HUES6 (cell line): ENCODE measurements around the gene AHCYL1.

Source experiments
- H3K27ac ChIP-seq: 2 replicates; pipeline ENCODE4 v1.7.0; 2013; ENCODE audit warnings: low read depth, mild to moderate bottlenecking, low read length, inconsistent platforms
- H3K27me3 ChIP-seq: 2 replicates; pipeline ENCODE4 v1.6.1; 2013; ENCODE audit warnings: low read length; ENCODE audit not compliant: control insufficient read depth, insufficient read depth
- H3K36me3 ChIP-seq: 2 replicates; pipeline ENCODE4 v1.6.1; 2013; ENCODE audit warnings: low read length; ENCODE audit not compliant: control insufficient read depth, insufficient read depth
- H3K4me1 ChIP-seq: 2 replicates; pipeline ENCODE4 v1.6.1; 2013; ENCODE audit warnings: low read length; ENCODE audit not compliant: control insufficient read depth, insufficient read depth
- H3K4me3 ChIP-seq: 2 replicates; pipeline ENCODE4 v1.5.1; 2013; ENCODE audit warnings: low read depth, low read length
- H3K9ac ChIP-seq: one replicate; pipeline ENCODE4 v1.6.1; 2013; ENCODE audit warnings: mild to moderate bottlenecking, low read length
- H3K9me3 ChIP-seq: 2 replicates; pipeline ENCODE4 v1.6.1; 2013; ENCODE audit warnings: low read depth, low read length; ENCODE audit not compliant: control insufficient read depth, insufficient read depth

AHCYL1 gene

DNA sequence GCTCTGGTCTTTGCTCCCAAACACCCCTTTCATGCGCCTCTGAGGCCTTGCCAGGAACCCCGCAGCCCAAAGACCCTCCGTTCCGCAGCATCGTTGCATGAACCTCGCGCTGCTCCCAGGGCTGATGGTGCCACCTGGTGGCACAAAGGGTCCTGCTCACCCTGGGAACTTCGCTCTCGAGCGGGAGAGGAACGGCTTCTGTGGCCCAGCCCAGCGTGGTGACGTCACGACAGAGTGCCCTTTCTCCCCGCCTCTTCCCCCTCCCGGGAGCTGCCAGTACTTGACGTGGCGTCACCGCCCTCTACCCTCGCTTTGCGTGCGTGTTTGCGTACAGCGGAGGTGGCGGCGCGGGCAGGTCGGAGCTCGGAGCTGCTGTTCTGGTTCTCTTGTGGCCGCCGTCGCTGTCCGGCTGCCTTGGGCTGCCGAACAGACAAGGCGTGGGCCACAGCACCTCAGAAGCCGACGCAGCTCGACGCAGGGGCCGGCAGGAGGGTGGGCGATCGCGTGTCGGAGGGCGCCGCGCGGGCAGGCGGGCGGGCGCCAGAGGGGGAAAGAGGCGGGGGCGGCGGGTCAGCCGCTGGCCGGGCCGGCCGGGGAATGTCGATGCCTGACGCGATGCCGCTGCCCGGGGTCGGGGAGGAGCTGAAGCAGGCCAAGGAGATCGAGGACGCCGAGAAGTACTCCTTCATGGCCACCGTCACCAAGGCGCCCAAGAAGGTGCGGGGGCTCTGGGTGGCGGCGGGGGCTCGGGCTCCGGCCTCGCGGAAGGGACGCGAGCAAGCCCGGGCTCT lies at the start of gene AHCYL1:
AHCYL1 (plus strand) TSS at position 310 of the 791 bp plus-strand sequence; CDS start at position 598, 288 bp downstream.
- H3K27me3 ChIP-seq, result no peaks in the 10 kb centered on the region
- peaks cover 30% of the 10 kb centered on the region for H3K4me1 ChIP-seq
- peaks cover 10% of the 10 kb centered on the region; the same call in 1 of the 2 replicates for H3K36me3 ChIP-seq
- H3K4me3 ChIP-seq, result peak within 1 kb of the TSS; percentile 80
- H3K9ac ChIP-seq, result peak within 1 kb of the TSS; percentile 82
- H3K27ac ChIP-seq, result peak within 1 kb of the TSS; percentile 63; the same call in 1 of the 2 replicates
- no peaks in the 10 kb centered on the region for H3K9me3 ChIP-seq

DNA sequence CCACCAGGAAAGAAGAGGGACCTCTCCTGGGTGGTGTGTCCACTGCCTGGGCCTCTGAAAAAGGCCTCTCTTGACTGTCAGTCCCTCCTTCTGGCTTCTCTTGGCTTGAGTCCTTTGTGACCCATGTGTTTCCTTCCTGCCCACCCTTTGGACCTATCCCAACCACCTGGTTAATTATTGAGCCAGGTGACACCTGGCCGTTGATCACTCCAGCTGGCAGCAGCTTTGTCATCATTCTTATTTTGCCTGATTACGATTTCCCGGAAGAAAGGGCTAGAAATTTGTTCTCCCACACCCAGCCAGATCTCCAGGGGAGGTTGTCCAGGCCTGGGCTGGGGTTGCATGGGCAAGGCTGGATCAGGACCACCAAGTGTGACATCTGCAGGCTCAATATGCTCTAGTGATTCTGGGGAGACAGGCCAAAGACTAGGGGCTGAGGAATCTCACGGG lies 49.1 kb upstream of the AHCYL1 start:
- no peak overlapping the region for H3K27ac ChIP-seq
- peaks cover 13% of the 10 kb centered on the region for H3K4me1 ChIP-seq
- H3K27me3 ChIP-seq, result no peaks in the 10 kb centered on the region

DNA sequence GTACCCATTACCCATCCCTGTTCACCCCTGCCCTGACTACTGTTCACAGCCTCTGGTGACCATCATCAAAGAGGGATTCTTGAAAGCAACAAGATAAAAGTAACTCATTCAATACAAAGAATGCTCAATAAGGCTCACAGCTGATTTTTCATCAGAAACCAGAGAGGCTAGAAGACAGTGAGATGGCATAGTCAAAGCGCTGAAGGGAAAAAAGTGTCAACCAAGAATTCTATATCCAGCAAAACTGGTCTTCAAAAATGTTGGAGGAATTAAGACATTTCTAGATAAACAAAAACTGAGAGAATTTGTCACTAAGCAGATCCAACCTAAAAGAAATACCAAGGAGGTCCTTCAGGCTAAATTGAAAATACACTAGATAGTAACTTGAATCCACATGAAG lies 46.8 kb upstream of the AHCYL1 start:
- H3K36me3 ChIP-seq, result no peaks in the 10 kb centered on the region
- H3K4me1 ChIP-seq, result no peaks in the 10 kb centered on the region
- H3K4me3 ChIP-seq, result no peak overlapping the region
- H3K27me3 ChIP-seq, result no peaks in the 10 kb centered on the region
- H3K9me3 ChIP-seq, result peaks cover 15% of the 10 kb centered on the region
- no peak overlapping the region for H3K9ac ChIP-seq
- no peak overlapping the region for H3K27ac ChIP-seq

More for the DNA sequence above, 49.1 kb upstream of the AHCYL1 start:
- H3K36me3 ChIP-seq, result no peaks in the 10 kb centered on the region
- H3K9me3 ChIP-seq, result peaks cover 13% of the 10 kb centered on the region
- H3K4me3 ChIP-seq, result no peak overlapping the region
- H3K9ac ChIP-seq, result no peak overlapping the region

DNA sequence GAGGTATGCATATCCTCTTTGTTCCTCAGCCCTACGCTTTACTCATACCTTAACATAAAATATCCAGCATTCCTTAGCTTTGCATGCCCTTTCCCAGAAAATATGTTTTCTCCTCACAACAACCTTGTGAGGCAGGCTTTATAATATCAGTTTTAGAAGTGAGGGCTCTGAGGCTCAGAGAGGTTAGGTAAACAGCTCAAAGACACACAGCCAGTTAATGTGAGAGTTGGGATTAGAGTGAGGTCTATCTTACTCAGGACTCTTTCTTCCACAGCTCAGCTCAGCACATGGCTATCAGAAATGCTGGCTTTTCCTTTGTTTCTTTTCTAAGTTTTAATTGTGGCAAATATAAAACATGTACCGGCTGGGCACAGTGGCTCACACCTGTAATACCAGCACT lies 46.0 kb upstream of the AHCYL1 start:
- H3K36me3 ChIP-seq, result no peaks in the 10 kb centered on the region
- no peak overlapping the region for H3K27ac ChIP-seq
- H3K9ac ChIP-seq, result no peak overlapping the region
- no peaks in the 10 kb centered on the region for H3K4me1 ChIP-seq
- H3K4me3 ChIP-seq, result no peak overlapping the region
- H3K9me3 ChIP-seq, result peaks cover 15% of the 10 kb centered on the region
- H3K27me3 ChIP-seq, result no peaks in the 10 kb centered on the region

DNA sequence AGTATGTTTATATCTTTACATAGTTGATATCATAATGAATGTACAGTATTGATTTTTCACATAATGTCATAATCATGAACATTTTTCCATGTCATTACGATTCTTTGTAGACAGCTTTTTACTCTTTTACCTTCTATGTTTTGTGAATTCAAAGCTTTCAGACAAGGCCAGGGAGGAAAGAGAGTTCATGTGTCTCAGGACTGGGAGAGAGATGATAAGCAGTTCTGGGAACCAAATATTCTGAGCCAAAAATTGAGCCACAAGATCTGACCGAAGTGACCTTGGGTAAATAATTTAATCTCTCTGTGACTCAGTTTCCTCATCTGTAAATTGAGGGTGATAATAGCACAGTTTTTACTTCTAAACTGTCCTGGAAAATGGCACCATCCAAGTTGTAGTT lies 42.1 kb upstream of the AHCYL1 start:
- no peaks in the 10 kb centered on the region for H3K27me3 ChIP-seq
- no peak overlapping the region for H3K4me3 ChIP-seq
- peaks cover under 1% of the 10 kb centered on the region; the same call in 1 of the 2 replicates for H3K4me1 ChIP-seq
- H3K9me3 ChIP-seq, result peaks cover 15% of the 10 kb centered on the region
- no peak overlapping the region for H3K9ac ChIP-seq
- no peak overlapping the region for H3K27ac ChIP-seq
- H3K36me3 ChIP-seq, result no peaks in the 10 kb centered on the region

DNA sequence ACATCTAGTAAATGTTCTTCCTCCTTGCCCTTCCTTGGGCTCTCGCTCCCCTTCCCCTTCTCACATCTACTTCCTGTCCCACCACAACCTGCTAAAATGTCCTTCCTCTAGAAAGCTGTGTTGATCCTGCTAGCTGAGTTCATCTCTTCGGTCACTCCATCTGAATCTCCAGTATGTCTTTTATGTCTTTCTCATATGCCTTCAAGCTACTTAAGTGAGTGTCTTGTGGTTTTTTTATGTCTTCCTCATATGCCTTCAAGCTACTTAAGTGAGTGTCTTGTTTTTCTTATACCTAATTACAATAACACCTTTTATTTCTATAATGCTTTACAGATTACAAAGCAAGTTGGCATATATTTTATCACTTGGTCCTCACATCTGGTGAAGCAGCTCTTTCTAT lies 40.0 kb upstream of the AHCYL1 start:
- H3K4me1 ChIP-seq, result peaks cover 7% of the 10 kb centered on the region; the same call in 1 of the 2 replicates
- H3K9ac ChIP-seq, result no peak overlapping the region
- no peak overlapping the region for H3K4me3 ChIP-seq
- H3K36me3 ChIP-seq, result no peaks in the 10 kb centered on the region
- no peak overlapping the region for H3K27ac ChIP-seq
- peaks cover 3% of the 10 kb centered on the region; the same call in 1 of the 2 replicates for H3K9me3 ChIP-seq
- H3K27me3 ChIP-seq, result no peaks in the 10 kb centered on the region

DNA sequence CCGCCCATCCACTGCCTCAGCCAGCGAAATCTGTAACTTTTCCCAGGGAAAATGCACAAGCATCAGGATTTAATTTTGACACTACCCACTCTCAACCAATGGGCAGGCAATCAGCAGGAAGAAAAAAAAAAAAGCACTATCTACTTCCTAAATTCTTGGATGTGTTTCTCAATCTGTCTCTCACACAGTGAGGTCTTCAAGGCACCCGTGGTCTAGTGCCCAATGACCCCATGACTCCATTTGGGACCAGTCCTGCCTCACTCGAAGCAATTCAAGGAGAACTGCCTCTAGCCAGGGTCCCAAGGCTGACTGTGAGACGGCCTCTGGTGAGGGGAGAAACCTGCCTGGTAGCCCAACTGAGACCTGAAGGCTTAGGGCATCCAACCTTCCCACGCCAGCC lies 38.1 kb upstream of the AHCYL1 start:
- H3K27me3 ChIP-seq, result no peaks in the 10 kb centered on the region
- H3K9ac ChIP-seq, result no peak overlapping the region
- no peaks in the 10 kb centered on the region for H3K9me3 ChIP-seq
- no peaks in the 10 kb centered on the region for H3K36me3 ChIP-seq
- H3K27ac ChIP-seq, result no peak overlapping the region
- no peak overlapping the region for H3K4me3 ChIP-seq
- peaks cover 7% of the 10 kb centered on the region; the same call in 1 of the 2 replicates for H3K4me1 ChIP-seq

DNA sequence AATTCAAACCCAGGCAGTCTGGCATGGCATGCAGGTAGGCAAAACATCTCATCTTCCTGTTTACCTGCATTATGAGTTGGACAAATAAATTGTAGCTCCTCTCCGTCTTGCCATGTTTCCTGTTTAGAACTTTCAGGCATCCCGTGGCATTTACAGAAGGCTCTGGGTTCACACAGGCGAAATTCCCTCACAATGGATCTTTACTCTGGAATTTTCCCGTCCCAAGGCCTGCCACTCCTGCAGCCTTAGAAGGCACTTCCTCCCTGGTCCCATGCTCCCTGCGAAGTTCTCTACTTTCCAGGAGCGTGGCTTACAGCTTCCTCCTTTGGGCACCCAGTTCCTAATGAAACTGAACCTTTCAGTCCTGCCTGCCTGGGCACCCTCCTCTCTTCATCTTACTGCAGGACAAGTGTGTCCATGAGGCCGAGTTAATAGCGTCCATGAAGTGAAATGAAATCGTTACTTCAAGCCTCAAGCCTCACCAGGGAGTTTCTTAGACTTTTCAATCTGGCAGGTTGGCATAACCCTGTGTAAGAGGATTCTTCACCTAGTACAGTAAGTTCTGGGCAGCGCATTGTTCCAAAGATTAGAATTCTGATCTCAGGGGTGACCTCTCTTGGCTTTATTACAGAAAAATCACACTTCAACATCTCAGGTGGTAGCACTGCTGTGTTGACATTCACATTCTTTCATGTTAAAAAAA lies 36.8 kb upstream of the AHCYL1 start:
- H3K4me3 ChIP-seq, result no peak overlapping the region
- H3K36me3 ChIP-seq, result no peaks in the 10 kb centered on the region
- no peaks in the 10 kb centered on the region for H3K9me3 ChIP-seq
- H3K4me1 ChIP-seq, result peaks cover 7% of the 10 kb centered on the region; the same call in 1 of the 2 replicates
- H3K27ac ChIP-seq, result no peak overlapping the region
- no peaks in the 10 kb centered on the region for H3K27me3 ChIP-seq
- H3K9ac ChIP-seq, result no peak overlapping the region

DNA sequence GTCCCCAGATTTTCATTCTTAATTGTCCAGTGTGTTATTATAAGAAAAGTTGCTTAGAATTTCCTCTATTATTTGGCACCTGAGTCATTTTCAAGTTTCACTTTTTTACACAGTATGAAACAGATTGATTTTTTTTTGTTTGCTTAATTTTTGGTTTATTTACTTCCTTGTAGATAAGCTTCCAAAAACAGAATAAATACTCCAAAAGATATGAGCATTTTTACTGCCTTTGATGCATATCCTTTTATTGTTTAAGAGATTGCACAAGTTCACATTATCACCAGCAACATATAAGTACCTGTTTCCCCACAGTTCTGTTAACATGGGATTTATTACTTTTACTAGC lies 36.3 kb upstream of the AHCYL1 start:
- Histone ChIP-seq H3K9me3 (no peaks in the 10 kb centered on the region), H3K9ac (no peak overlapping the region), H3K27ac (no peak overlapping the region), H3K36me3 (no peaks in the 10 kb centered on the region), H3K4me3 (no peak overlapping the region), H3K4me1 (peaks cover 7% of the 10 kb centered on the region; the same call in 1 of the 2 replicates), H3K27me3 (no peaks in the 10 kb centered on the region)

DNA sequence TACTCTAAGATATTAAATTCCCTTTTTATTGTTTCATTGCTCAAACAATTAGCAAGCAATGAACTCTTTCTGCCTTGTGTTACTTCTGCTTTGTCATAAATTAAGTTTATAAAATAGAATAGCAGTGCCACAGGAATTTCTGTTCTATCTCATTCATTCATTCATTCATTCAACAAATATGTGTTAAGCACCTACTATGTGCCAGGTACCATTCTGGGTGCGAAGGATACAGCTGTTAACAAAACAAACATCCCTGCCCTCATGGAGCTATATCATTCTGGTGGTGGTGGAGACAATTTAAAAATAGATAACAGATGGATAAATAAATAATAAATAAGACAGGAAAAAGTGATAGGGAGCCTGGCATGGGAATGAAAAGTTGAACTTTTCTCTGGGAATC lies 34.5 kb upstream of the AHCYL1 start:
- no peak overlapping the region for H3K9ac ChIP-seq
- H3K4me3 ChIP-seq, result no peak overlapping the region
- H3K36me3 ChIP-seq, result no peaks in the 10 kb centered on the region
- no peaks in the 10 kb centered on the region for H3K27me3 ChIP-seq
- no peak overlapping the region for H3K27ac ChIP-seq
- peaks cover 7% of the 10 kb centered on the region; the same call in 1 of the 2 replicates for H3K4me1 ChIP-seq
- no peaks in the 10 kb centered on the region for H3K9me3 ChIP-seq

DNA sequence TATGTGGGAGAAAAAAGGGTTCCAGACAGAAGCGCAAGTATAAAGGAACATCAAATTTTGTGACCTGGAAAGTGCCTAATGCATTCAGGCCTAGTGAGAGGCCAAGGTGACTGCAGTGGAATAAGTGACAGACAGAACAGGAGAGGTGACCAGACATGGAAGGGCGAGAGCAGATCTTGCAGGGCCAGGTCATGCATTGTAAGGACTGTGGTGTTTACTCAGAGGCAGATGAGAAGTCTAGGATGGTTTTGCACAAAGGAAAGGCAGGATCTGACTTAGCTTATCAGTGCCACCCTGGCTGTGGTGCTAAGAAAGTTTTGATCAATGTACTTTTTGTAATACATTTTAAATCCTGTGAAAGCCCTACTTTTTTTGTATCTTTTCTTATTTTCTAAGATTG lies 34.1 kb upstream of the AHCYL1 start:
- no peak overlapping the region for H3K27ac ChIP-seq

More for the DNA sequence above, 34.1 kb upstream of the AHCYL1 start:
- Histone ChIP-seq H3K9me3 (no peaks in the 10 kb centered on the region), H3K9ac (no peak overlapping the region), H3K4me3 (no peak overlapping the region), H3K4me1 (peaks cover 7% of the 10 kb centered on the region; the same call in 1 of the 2 replicates), H3K36me3 (no peaks in the 10 kb centered on the region), H3K27me3 (no peaks in the 10 kb centered on the region)
